BLaER1 treated with 17β-estradiol and CSF1 and Interleukin-3, amounts not matched to agents 10 nM and 100 nM (cell line): ENCODE data around the gene PCDHGA6.
"Not testable (repeated sequence)": the region's sequence is repeated elsewhere in the genome, so short reads cannot be mapped to it uniquely, and the experiment has no call there.

Experiments
- H3K27ac ChIP-seq, 11 experiments: shearing (Covaris generic); formaldehyde crosslinking; 2 replicates each; pipeline ENCODE4 v1.8.1; 2022
- H3K27me3 ChIP-seq, 11 experiments: shearing (Covaris generic); formaldehyde crosslinking; 2 replicates each; pipeline ENCODE4 v1.8.1; 2022
- H3K36me3 ChIP-seq, 11 experiments: shearing (Covaris generic); formaldehyde crosslinking; 2 replicates each; pipeline ENCODE4 v1.8.1; 2022
- H3K4me1 ChIP-seq, 10 experiments: shearing (Covaris generic); formaldehyde crosslinking; 2 replicates each; pipeline ENCODE4 v1.8.1; 2022
- H3K4me2 ChIP-seq, 11 experiments: shearing (Covaris generic); formaldehyde crosslinking; 2 replicates each; pipeline ENCODE4 v1.8.1; 2022
- H3K4me3 ChIP-seq, 10 experiments: shearing (Covaris generic); formaldehyde crosslinking; 2 replicates each; pipeline ENCODE4 v1.8.1; 2022
- H3K9ac ChIP-seq, 11 experiments: shearing (Covaris generic); formaldehyde crosslinking; 2 replicates each; pipeline ENCODE4 v1.8.1; 2022
- H3K9me3 ChIP-seq, 11 experiments: shearing (Covaris generic); formaldehyde crosslinking; replicated peaks in 1 of 11; 2 replicates each; pipeline ENCODE4 v1.8.1; 2022
- H4K20me1 ChIP-seq, 11 experiments: shearing (Covaris generic); formaldehyde crosslinking; 2 replicates each; pipeline ENCODE4 v1.8.1; 2022
- Cebpa-rat ChIP-seq, 11 experiments: shearing (Covaris generic); IDR thresholded peaks; 2 replicates each; pipeline ENCODE4 v1.8.1; 2022

Gene PCDHGA6

DNA sequence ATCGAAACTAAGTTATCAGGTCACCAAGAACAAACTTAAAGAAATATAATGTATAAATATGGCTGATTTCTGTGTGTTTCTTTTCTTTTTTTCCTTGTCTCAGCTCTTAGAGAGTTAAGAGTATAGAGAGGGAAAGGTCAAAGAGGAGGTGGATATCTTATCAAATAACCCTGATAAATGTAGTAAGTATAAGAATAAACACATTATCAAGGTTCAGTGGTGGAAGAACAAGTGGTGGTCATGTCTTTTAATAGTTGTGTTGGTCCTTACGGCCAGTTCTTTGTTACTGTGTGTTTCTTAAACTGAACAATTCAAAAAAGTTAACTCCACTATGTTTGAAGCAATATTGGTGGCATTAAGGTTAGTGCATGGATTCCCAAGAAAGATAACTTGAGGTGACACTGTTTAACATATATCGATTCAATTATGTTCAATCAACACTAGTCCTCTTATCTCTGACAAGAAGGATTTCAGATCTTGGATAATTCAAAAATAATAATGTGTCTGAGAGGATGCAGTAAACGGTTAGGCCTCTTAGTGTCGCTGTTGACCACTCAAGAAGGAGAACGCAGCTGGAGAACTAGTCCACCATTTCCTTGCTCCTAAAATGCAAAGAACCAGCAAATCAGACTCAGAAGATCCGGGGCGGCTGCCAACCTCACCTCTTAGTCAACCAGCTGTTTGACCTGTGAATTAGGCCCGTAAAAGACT is 30.3 kb upstream of the PCDHGA6 start, which contains the start of gene PCDHGA3:
Gene PCDHGA3 (plus strand): TSS at position 588 of the 711 bp plus-strand sequence. CDS start 205 bp downstream, outside the sequence.
- Histone ChIP-seq H3K4me1 (no peaks in the 10 kb centered on the region), H3K27me3 (no peaks in the 10 kb centered on the region), H4K20me1 (no peaks in the 10 kb centered on the region), H3K4me2 (no peak within 1 kb of the TSS), H3K4me3 (peak within 1 kb of the TSS in 1 of 10 experiments; percentile 9; a peak in 2 of 20 replicates), H3K9ac (no peak within 1 kb of the TSS), H3K27ac (no peak within 1 kb of the TSS), H3K36me3 (peaks cover 0 to 14% (median 0%) of the 10 kb centered on the region in 11 experiments; a peak in 5 of 22 replicates), H3K9me3 (peaks cover 87 to 100% (median 97%) of the 10 kb centered on the region in 11 experiments)
- no peak for TF ChIP-seq Cebpa-rat (IDR thresholded peaks at IDR 0.05)

DNA sequence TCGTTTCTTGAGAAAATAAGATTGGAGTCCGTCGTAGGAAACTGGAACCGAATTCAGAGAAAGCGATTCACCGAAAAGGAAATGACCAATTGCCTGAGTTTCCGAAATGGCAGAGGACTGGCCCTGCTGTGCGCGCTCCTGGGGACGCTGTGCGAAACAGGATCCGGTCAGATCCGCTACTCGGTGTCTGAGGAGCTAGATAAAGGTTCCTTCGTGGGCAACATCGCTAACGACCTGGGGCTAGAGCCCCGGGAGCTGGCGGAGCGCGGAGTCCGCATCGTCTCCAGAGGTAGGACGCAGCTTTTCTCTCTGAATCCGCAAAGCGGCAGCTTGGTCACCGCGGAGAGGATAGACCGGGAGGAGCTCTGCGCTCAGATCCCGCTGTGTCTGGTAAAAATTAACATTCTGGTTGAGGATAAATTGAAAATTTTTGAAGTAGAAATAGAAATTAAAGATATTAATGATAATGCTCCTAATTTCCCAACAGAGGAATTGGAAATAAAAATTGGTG is 29.7 kb upstream of the PCDHGA6 start:
- Histone ChIP-seq H3K9me3 (peaks cover 87 to 100% (median 97%) of the 10 kb centered on the region in 11 experiments), H3K27me3 (no peaks in the 10 kb centered on the region), H3K4me3 (peak overlapping the region in 1 of 10 experiments; percentile 9; a peak in 1 of 20 replicates), H3K27ac (no peak overlapping the region), H3K9ac (no peak overlapping the region), H3K36me3 (peaks cover 0 to 11% (median 0%) of the 10 kb centered on the region in 11 experiments; a peak in 5 of 22 replicates), H4K20me1 (no peaks in the 10 kb centered on the region), H3K4me1 (no peaks in the 10 kb centered on the region), H3K4me2 (no peak overlapping the region)
- TF ChIP-seq Cebpa-rat (IDR thresholded peaks at IDR 0.05), result no peak

DNA sequence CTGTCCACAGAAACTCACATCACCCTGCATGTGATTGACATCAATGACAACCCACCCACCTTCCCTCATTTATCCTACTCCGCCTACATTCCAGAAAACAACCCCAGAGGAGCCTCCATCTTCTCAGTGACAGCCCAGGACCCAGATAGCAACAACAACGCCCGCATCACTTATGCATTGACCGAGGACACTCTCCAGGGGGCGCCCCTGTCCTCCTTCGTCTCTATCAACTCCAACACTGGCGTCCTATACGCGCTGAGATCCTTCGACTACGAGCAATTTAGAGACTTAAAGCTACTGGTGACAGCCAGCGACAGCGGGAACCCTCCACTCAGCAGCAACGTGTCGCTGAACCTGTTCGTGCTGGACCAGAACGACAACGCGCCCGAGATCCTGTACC is 28.4 kb upstream of the PCDHGA6 start:
- H3K4me2 ChIP-seq, result no peak overlapping the region
- H3K4me3 ChIP-seq, result no peak overlapping the region; a peak in 1 of 20 replicates
- TF ChIP-seq Cebpa-rat (IDR thresholded peaks at IDR 0.05), result no peak
- H3K9me3 ChIP-seq, result peaks cover 84 to 100% (median 94%) of the 10 kb centered on the region in 11 experiments
- H3K4me1 ChIP-seq, result no peaks in the 10 kb centered on the region
- H3K27ac ChIP-seq, result no peak overlapping the region
- H3K27me3 ChIP-seq, result no peaks in the 10 kb centered on the region
- H4K20me1 ChIP-seq, result no peaks in the 10 kb centered on the region
- peaks cover 0 to 7% (median 0%) of the 10 kb centered on the region in 11 experiments; a peak in 4 of 22 replicates for H3K36me3 ChIP-seq
- no peak overlapping the region for H3K9ac ChIP-seq

DNA sequence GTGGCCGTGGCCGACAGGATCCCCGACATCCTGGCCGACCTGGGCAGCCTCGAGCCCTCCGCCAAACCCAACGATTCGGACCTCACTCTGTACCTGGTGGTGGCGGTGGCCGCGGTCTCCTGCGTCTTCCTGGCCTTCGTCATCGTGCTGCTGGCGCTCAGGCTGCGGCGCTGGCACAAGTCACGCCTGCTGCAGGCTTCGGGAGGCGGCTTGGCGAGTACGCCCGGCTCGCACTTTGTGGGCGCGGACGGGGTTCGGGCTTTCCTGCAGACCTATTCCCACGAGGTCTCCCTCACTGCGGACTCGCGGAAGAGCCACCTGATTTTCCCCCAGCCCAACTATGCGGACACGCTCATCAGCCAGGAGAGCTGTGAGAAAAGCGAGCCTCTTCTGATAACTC is 27.7 kb upstream of the PCDHGA6 start:
- H3K4me2 ChIP-seq, H3K9ac ChIP-seq, H4K20me1 ChIP-seq, H3K27me3 ChIP-seq, H3K36me3 ChIP-seq, H3K4me1 ChIP-seq, H3K4me3 ChIP-seq, H3K27ac ChIP-seq: not testable (repeated sequence)
- H3K9me3 ChIP-seq, result peaks cover 84 to 100% (median 94%) of the 10 kb centered on the region in 11 experiments

DNA sequence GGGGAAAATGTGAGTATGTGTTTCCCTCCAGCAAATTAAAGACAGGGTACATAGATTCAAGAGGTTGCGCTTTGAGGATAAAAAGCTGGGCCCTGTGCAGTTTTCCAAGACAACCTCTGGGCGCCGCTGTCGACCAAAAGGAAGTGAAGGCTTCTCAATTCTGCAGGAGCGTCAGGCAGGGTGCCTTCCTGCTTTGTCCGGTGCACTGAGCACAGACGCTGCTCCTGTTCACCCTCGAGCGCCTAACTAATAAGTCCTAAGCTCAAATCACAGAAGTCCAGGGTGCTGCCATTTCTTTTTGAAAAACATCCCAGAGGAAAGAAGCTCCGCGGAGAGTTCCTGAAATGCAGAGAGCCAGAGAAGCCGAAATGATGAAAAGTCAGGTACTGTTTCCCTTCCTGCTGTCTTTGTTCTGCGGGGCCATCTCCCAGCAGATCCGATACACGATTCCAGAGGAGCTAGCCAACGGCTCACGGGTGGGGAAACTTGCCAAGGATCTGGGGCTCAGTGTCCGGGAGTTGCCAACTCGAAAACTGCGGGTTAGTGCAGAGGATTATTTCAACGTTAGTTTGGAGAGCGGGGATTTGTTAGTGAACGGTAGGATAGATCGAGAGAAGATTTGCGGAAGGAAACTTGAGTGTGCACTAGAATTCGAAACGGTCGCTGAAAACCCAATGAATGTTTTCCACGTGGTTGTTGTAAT is 23.6 kb upstream of the PCDHGA6 start, which contains the start of gene PCDHGB1:
Gene PCDHGB1 (plus strand): TSS at position 183 of the 703 bp plus-strand sequence. CDS start 162 bp downstream, at position 345.
- Histone ChIP-seq H3K36me3 (peaks cover 0 to 3% (median 0%) of the 10 kb centered on the region in 11 experiments; a peak in 2 of 22 replicates), H3K27me3 (no peaks in the 10 kb centered on the region), H4K20me1 (no peaks in the 10 kb centered on the region), H3K9ac (no peak within 1 kb of the TSS), H3K4me1 (no peaks in the 10 kb centered on the region), H3K4me2 (no peak within 1 kb of the TSS), H3K27ac (no peak within 1 kb of the TSS), H3K4me3 (no peak within 1 kb of the TSS), H3K9me3 (peaks cover 77 to 94% (median 85%) of the 10 kb centered on the region in 11 experiments)
- no peak for TF ChIP-seq Cebpa-rat (IDR thresholded peaks at IDR 0.05)

DNA sequence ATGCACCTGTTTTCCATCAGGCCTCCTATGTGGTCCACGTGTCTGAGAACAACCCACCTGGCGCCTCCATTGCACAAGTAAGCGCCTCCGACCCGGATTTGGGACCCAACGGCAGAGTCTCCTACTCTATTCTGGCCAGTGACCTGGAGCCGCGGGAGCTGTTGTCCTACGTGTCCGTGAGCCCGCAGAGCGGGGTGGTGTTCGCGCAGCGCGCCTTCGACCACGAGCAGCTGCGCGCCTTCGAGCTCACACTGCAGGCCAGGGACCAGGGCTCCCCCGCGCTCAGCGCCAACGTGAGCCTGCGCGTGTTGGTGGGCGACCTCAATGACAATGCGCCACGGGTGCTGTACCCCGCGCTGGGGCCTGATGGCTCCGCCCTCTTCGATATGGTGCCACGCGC is 22.1 kb upstream of the PCDHGA6 start:
- TF ChIP-seq Cebpa-rat (IDR thresholded peaks at IDR 0.05), result no peak
- Histone ChIP-seq H3K9me3 (peaks cover 80 to 94% (median 87%) of the 10 kb centered on the region in 11 experiments), H3K36me3 (peaks cover 0 to 5% (median 0%) of the 10 kb centered on the region in 11 experiments; a peak in 1 of 22 replicates), H3K27ac (no peak overlapping the region), H3K9ac (no peak overlapping the region), H3K27me3 (no peaks in the 10 kb centered on the region), H3K4me2 (no peak overlapping the region), H4K20me1 (no peaks in the 10 kb centered on the region), H3K4me1 (no peaks in the 10 kb centered on the region), H3K4me3 (no peak overlapping the region)

DNA sequence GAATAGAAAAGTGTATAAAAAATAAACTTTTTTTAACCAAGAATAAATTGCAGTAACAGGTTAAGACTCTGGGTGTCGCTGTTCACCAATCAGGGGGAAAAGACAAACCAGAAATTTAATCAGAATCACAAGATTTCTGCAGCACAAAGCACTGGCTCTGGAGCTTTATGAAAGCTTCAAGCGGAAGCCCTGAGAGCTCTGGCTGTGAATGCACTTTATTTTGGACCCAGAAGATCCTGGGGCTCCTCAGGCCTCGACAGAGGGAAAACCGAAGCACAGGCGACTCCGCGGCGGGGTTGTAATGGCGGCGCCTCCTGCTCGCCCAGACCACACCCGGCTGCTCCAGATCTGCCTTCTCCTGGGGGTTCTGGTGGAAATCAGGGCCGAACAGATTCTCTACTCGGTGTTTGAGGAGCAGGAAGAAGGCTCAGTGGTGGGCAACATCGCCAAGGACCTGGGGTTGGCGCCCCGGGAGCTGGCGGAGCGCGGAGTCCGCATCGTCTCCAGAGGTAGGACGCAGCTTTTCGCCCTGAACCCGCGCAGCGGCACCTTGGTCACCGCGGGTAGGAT is 18.7 kb upstream of the PCDHGA6 start, which contains the start of gene PCDHGA4:
Gene PCDHGA4 (plus strand): TSS at position 122 of the 570 bp plus-strand sequence. CDS start 87 bp downstream, at position 209.
- no peak within 1 kb of the TSS for H3K4me3 ChIP-seq

DNA sequence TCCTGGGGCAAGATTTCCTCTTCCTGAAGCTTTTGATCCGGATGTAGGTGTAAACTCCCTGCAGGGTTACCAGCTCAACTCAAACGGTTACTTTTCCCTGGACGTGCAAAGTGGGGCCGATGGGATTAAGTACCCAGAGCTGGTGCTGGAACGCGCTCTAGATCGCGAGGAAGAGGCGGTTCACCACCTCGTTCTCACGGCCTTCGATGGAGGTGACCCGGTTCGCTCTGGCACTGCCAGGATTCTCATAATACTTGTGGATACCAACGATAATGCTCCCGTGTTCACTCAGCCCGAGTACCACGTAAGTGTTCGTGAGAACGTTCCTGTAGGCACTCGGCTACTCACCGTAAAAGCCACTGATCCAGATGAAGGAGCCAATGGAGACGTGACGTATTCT is 18.1 kb upstream of the PCDHGA6 start:
- Histone ChIP-seq H4K20me1 (no peaks in the 10 kb centered on the region), H3K4me3 (no peak overlapping the region), H3K27ac (no peak overlapping the region), H3K9me3 (peaks cover 69 to 93% (median 81%) of the 10 kb centered on the region in 11 experiments), H3K36me3 (peaks cover 0 to 5% (median 0%) of the 10 kb centered on the region in 11 experiments; a peak in 1 of 22 replicates), H3K27me3 (no peaks in the 10 kb centered on the region), H3K9ac (no peak overlapping the region), H3K4me1 (no peaks in the 10 kb centered on the region), H3K4me2 (no peak overlapping the region)
- no peak for TF ChIP-seq Cebpa-rat (IDR thresholded peaks at IDR 0.05)

More for the DNA sequence above, 18.7 kb upstream of the PCDHGA6 start, which contains the start of gene PCDHGA4:
- no peak within 1 kb of the TSS for H3K4me2 ChIP-seq
- no peak within 1 kb of the TSS for H3K9ac ChIP-seq
- H3K4me1 ChIP-seq, result no peaks in the 10 kb centered on the region
- H3K27ac ChIP-seq, result no peak within 1 kb of the TSS
- no peaks in the 10 kb centered on the region for H4K20me1 ChIP-seq
- no peak for TF ChIP-seq Cebpa-rat (IDR thresholded peaks at IDR 0.05)
- peaks cover 69 to 93% (median 81%) of the 10 kb centered on the region in 11 experiments for H3K9me3 ChIP-seq
- H3K27me3 ChIP-seq, result no peaks in the 10 kb centered on the region
- H3K36me3 ChIP-seq, result peaks cover 0 to 5% (median 0%) of the 10 kb centered on the region in 11 experiments; a peak in 1 of 22 replicates
